ENCODE measurements around the gene PLCH1.

Gene PLCH1

GRCh38 chr3:155744010-155744625 is 753 bp downstream of the PLCH1 start:
- Histone ChIP-seq H3K4me3 (ENCODE audit: low read length in 2 of 2) (peak overlapping the region; percentile 89 to 90), H3K36me3 (ENCODE audit: control insufficient read depth in 2 of 2, insufficient read depth in 2 of 2, low read length in 2 of 2) (no peaks in the 10 kb centered on the region), H3K27ac (ENCODE audit: low read length) (no peak overlapping the region), H3K9ac (ENCODE audit: low read length in 2 of 2) (peak overlapping the region; percentile 0 to 66), H3K9me3 (ENCODE audit: control insufficient read depth in 2 of 2, low read length in 2 of 2) (no peaks in the 10 kb centered on the region), H3K4me1 (ENCODE audit: control insufficient read depth, insufficient read depth, low read length) (peaks cover 12% of the 10 kb centered on the region), H3K27me3 (ENCODE audit: control insufficient read depth in 1 of 2, insufficient read depth in 2 of 2, low read length in 2 of 2) (no peaks in the 10 kb centered on the region)

GRCh38 chr3:155743606-155744005 is 1.3 kb downstream of the PLCH1 start:
- no peaks in the 10 kb centered on the region for H3K27me3 ChIP-seq (ENCODE audit: control insufficient read depth in 1 of 2, insufficient read depth in 2 of 2, low read length in 2 of 2)

GRCh38 chr3:155742349-155742965 is 2.4 kb downstream of the PLCH1 start:
- Histone ChIP-seq H3K36me3 (ENCODE audit: control insufficient read depth in 2 of 2, insufficient read depth in 2 of 2, low read length in 2 of 2) (no peaks in the 10 kb centered on the region), H3K9me3 (ENCODE audit: control insufficient read depth in 2 of 2, low read length in 2 of 2) (no peaks in the 10 kb centered on the region), H3K27ac (ENCODE audit: low read length) (no peak overlapping the region), H3K4me3 (ENCODE audit: low read length in 2 of 2) (no peak overlapping the region), H3K9ac (ENCODE audit: low read length in 2 of 2) (no peak overlapping the region), H3K27me3 (ENCODE audit: control insufficient read depth in 1 of 2, insufficient read depth in 2 of 2, low read length in 2 of 2) (no peaks in the 10 kb centered on the region), H3K4me1 (ENCODE audit: control insufficient read depth, insufficient read depth, low read length) (peaks cover 12% of the 10 kb centered on the region)

More at GRCh38 chr3:155743606-155744005, 1.3 kb downstream of the PLCH1 start:
- Histone ChIP-seq H3K9me3 (ENCODE audit: control insufficient read depth in 2 of 2, low read length in 2 of 2) (no peaks in the 10 kb centered on the region), H3K4me3 (ENCODE audit: low read length in 2 of 2) (peak overlapping the region; percentile 89 to 90), H3K27ac (ENCODE audit: low read length) (no peak overlapping the region), H3K4me1 (ENCODE audit: control insufficient read depth, insufficient read depth, low read length) (peaks cover 12% of the 10 kb centered on the region), H3K36me3 (ENCODE audit: control insufficient read depth in 2 of 2, insufficient read depth in 2 of 2, low read length in 2 of 2) (no peaks in the 10 kb centered on the region), H3K9ac (ENCODE audit: low read length in 2 of 2) (peak overlapping the region; percentile 0 to 66)

- Histone ChIP-seq H3K36me3 (ENCODE audit: control insufficient read depth in 2 of 2, insufficient read depth in 2 of 2, low read length in 2 of 2) (no peaks in the 10 kb centered on the region), H3K4me3 (ENCODE audit: low read length in 2 of 2) (no peak overlapping the region), H3K4me1 (ENCODE audit: control insufficient read depth, insufficient read depth, low read length) (peaks cover 12% of the 10 kb centered on the region), H3K9ac (ENCODE audit: low read length in 2 of 2) (no peak overlapping the region), H3K27me3 (ENCODE audit: control insufficient read depth in 1 of 2, insufficient read depth in 2 of 2, low read length in 2 of 2) (no peaks in the 10 kb centered on the region), H3K27ac (ENCODE audit: low read length) (no peak overlapping the region), H3K9me3 (ENCODE audit: control insufficient read depth in 2 of 2, low read length in 2 of 2) (no peaks in the 10 kb centered on the region)
These were observed 3.3 kb downstream of the PLCH1 start for GRCh38 chr3:155741603-155742002.

- Histone ChIP-seq H3K9ac (ENCODE audit: low read length in 2 of 2) (no peak overlapping the region), H3K27ac (ENCODE audit: low read length) (no peak overlapping the region), H3K9me3 (ENCODE audit: control insufficient read depth in 2 of 2, low read length in 2 of 2) (no peaks in the 10 kb centered on the region), H3K36me3 (ENCODE audit: control insufficient read depth in 2 of 2, insufficient read depth in 2 of 2, low read length in 2 of 2) (no peaks in the 10 kb centered on the region), H3K27me3 (ENCODE audit: control insufficient read depth in 1 of 2, insufficient read depth in 2 of 2, low read length in 2 of 2) (no peaks in the 10 kb centered on the region), H3K4me1 (ENCODE audit: control insufficient read depth, insufficient read depth, low read length) (peaks cover 11% of the 10 kb centered on the region), H3K4me3 (ENCODE audit: low read length in 2 of 2) (no peak overlapping the region)
These were observed 3.8 kb downstream of the PLCH1 start for GRCh38 chr3:155741101-155741500.

GRCh38 chr3:155739154-155739553 is 5.7 kb downstream of the PLCH1 start:
- Histone ChIP-seq H3K9me3 (ENCODE audit: control insufficient read depth in 2 of 2, low read length in 2 of 2) (no peaks in the 10 kb centered on the region), H3K9ac (ENCODE audit: low read length in 2 of 2) (no peak overlapping the region), H3K27me3 (ENCODE audit: control insufficient read depth in 1 of 2, insufficient read depth in 2 of 2, low read length in 2 of 2) (no peaks in the 10 kb centered on the region), H3K4me3 (ENCODE audit: low read length in 2 of 2) (no peak overlapping the region), H3K36me3 (ENCODE audit: control insufficient read depth in 2 of 2, insufficient read depth in 2 of 2, low read length in 2 of 2) (no peaks in the 10 kb centered on the region), H3K4me1 (ENCODE audit: control insufficient read depth, insufficient read depth, low read length) (no peaks in the 10 kb centered on the region), H3K27ac (ENCODE audit: low read length) (no peak overlapping the region)

GRCh38 chr3:155738580-155739076 is 6.2 kb downstream of the PLCH1 start:
- Histone ChIP-seq H3K9ac (ENCODE audit: low read length in 2 of 2) (no peak overlapping the region), H3K36me3 (ENCODE audit: control insufficient read depth in 2 of 2, insufficient read depth in 2 of 2, low read length in 2 of 2) (no peaks in the 10 kb centered on the region), H3K27me3 (ENCODE audit: control insufficient read depth in 1 of 2, insufficient read depth in 2 of 2, low read length in 2 of 2) (no peaks in the 10 kb centered on the region), H3K4me3 (ENCODE audit: low read length in 2 of 2) (no peak overlapping the region), H3K4me1 (ENCODE audit: control insufficient read depth, insufficient read depth, low read length) (no peaks in the 10 kb centered on the region), H3K9me3 (ENCODE audit: control insufficient read depth in 2 of 2, low read length in 2 of 2) (no peaks in the 10 kb centered on the region), H3K27ac (ENCODE audit: low read length) (no peak overlapping the region)

- H3K4me3 ChIP-seq (ENCODE audit: low read length in 2 of 2) = no peak overlapping the region
- H3K27me3 ChIP-seq (ENCODE audit: control insufficient read depth in 1 of 2, insufficient read depth in 2 of 2, low read length in 2 of 2) = no peaks in the 10 kb centered on the region
These were observed 6.9 kb downstream of the PLCH1 start for GRCh38 chr3:155737844-155738460.

GRCh38 chr3:155736381-155736780 is 8.5 kb downstream of the PLCH1 start:
- no peak overlapping the region for H3K27ac ChIP-seq (ENCODE audit: low read length)

More at GRCh38 chr3:155737844-155738460, 6.9 kb downstream of the PLCH1 start:
- Histone ChIP-seq H3K27ac (ENCODE audit: low read length) (no peak overlapping the region), H3K4me1 (ENCODE audit: control insufficient read depth, insufficient read depth, low read length) (no peaks in the 10 kb centered on the region), H3K9ac (ENCODE audit: low read length in 2 of 2) (no peak overlapping the region), H3K9me3 (ENCODE audit: control insufficient read depth in 2 of 2, low read length in 2 of 2) (no peaks in the 10 kb centered on the region), H3K36me3 (ENCODE audit: control insufficient read depth in 2 of 2, insufficient read depth in 2 of 2, low read length in 2 of 2) (no peaks in the 10 kb centered on the region)

GRCh38 chr3:155730843-155731242 is 14.0 kb downstream of the PLCH1 start:
- Histone ChIP-seq H3K27me3 (ENCODE audit: control insufficient read depth in 1 of 2, insufficient read depth in 2 of 2, low read length in 2 of 2) (peaks cover 0 to 3% of the 10 kb centered on the region in 2 donors), H3K9ac (ENCODE audit: low read length in 2 of 2) (no peak overlapping the region), H3K4me1 (ENCODE audit: control insufficient read depth, insufficient read depth, low read length) (no peaks in the 10 kb centered on the region), H3K36me3 (ENCODE audit: control insufficient read depth in 2 of 2, insufficient read depth in 2 of 2, low read length in 2 of 2) (no peaks in the 10 kb centered on the region), H3K27ac (ENCODE audit: low read length) (no peak overlapping the region), H3K9me3 (ENCODE audit: control insufficient read depth in 2 of 2, low read length in 2 of 2) (no peaks in the 10 kb centered on the region), H3K4me3 (ENCODE audit: low read length in 2 of 2) (no peak overlapping the region)

More at GRCh38 chr3:155736381-155736780, 8.5 kb downstream of the PLCH1 start:
- H3K4me3 ChIP-seq (ENCODE audit: low read length in 2 of 2) = no peak overlapping the region
- no peak overlapping the region for H3K9ac ChIP-seq (ENCODE audit: low read length in 2 of 2)
- H3K27me3 ChIP-seq (ENCODE audit: control insufficient read depth in 1 of 2, insufficient read depth in 2 of 2, low read length in 2 of 2) = peaks cover 0 to 3% of the 10 kb centered on the region in 2 donors
- H3K4me1 ChIP-seq (ENCODE audit: control insufficient read depth, insufficient read depth, low read length) = no peaks in the 10 kb centered on the region
- no peaks in the 10 kb centered on the region for H3K9me3 ChIP-seq (ENCODE audit: control insufficient read depth in 2 of 2, low read length in 2 of 2)
- no peaks in the 10 kb centered on the region for H3K36me3 ChIP-seq (ENCODE audit: control insufficient read depth in 2 of 2, insufficient read depth in 2 of 2, low read length in 2 of 2)

GRCh38 chr3:155727836-155728235 is 17.0 kb downstream of the PLCH1 start:
- H3K4me3 ChIP-seq (ENCODE audit: low read length in 2 of 2) = no peak overlapping the region
- peaks cover 0 to 3% of the 10 kb centered on the region in 2 donors for H3K27me3 ChIP-seq (ENCODE audit: control insufficient read depth in 1 of 2, insufficient read depth in 2 of 2, low read length in 2 of 2)
- H3K27ac ChIP-seq (ENCODE audit: low read length) = no peak overlapping the region
- H3K4me1 ChIP-seq (ENCODE audit: control insufficient read depth, insufficient read depth, low read length) = no peaks in the 10 kb centered on the region
- H3K9me3 ChIP-seq (ENCODE audit: control insufficient read depth in 2 of 2, low read length in 2 of 2) = no peaks in the 10 kb centered on the region
- H3K9ac ChIP-seq (ENCODE audit: low read length in 2 of 2) = no peak overlapping the region
- H3K36me3 ChIP-seq (ENCODE audit: control insufficient read depth in 2 of 2, insufficient read depth in 2 of 2, low read length in 2 of 2) = no peaks in the 10 kb centered on the region

Data from stomach smooth muscle (tissue), 2 donors.